GM19351 (cell line): ENCODE measurements around the gene ISLR2.
A peak's percentile ranks its signal among the peaks of the same experiment; 100 is the strongest.
"Not testable (repeated sequence)": the region's sequence is repeated elsewhere in the genome, so short reads cannot be mapped to it uniquely, and the experiment has no call there.

Experiments
- ATAC-seq: cut with Tn5 transposase; IDR thresholded peaks from one replicate; pipeline ENCODE4 v1.9.1; 2021; ENCODE audit warnings: mild to moderate bottlenecking, moderate library complexity; ENCODE audit not compliant: unreplicated experiment

Gene ISLR2, protein sequence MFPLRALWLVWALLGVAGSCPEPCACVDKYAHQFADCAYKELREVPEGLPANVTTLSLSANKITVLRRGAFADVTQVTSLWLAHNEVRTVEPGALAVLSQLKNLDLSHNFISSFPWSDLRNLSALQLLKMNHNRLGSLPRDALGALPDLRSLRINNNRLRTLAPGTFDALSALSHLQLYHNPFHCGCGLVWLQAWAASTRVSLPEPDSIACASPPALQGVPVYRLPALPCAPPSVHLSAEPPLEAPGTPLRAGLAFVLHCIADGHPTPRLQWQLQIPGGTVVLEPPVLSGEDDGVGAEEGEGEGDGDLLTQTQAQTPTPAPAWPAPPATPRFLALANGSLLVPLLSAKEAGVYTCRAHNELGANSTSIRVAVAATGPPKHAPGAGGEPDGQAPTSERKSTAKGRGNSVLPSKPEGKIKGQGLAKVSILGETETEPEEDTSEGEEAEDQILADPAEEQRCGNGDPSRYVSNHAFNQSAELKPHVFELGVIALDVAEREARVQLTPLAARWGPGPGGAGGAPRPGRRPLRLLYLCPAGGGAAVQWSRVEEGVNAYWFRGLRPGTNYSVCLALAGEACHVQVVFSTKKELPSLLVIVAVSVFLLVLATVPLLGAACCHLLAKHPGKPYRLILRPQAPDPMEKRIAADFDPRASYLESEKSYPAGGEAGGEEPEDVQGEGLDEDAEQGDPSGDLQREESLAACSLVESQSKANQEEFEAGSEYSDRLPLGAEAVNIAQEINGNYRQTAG

DNA sequence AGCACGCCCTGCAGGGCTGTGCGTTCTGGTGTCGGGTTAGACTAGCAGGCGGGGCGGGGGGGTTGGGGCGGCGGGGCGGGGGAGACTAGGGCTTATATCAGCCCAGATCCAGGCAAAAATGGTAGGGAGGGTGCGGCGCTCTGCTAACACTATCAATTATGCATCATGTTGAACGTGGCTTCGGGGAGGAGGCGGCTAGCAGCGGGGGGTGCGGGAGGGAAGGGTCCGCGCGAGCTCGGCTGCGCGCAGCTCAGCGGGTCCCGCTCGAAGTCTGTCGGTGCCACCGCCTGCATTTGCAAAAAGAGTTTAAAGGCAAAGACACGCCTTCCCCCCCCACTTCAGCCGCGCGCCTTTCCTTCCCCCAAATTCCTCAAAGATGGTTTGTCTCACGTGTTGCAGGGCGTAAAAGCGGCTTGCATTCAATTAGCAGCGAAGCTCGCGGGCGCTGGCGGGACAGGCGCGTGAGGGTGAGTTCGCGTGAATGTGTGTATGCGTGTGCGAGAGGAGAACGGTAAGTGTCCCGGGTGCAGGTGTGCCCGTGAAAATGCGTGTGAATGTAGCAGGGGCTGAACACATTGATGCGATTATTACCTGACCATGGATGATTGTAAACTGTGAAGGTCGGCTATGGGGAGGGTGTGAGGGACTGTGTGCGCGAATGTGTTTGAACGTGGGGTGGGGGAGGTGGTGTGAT lies at the start of gene ISLR2:
Gene ISLR2, plus strand, starts transcription at position 432 of the 694 bp plus-strand sequence. CDS start 2,169 bp downstream, outside the sequence.
- no peak for ATAC-seq

DNA sequence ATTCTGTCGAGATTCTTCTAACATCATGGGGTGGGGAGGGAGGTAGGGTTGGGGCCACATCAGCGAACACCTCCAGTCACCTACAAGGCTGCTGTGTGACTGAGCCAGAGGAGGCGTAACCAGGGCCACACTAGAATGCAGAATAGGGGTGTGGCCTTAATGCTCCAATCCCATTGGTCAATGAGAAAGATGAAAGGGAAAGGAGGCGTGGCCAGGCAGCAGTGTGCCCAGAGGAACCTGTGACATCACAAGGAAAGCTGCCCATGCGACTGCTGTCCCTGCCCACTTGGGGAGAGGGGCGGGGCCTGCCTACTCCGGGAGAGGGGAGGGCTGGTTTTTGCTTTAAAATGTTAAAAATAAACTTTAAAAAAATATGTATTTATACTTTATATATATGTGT lies 47.9 kb upstream of the ISLR2 start, which contains the start of gene GOLGA6A:
Gene GOLGA6A, minus strand, starts transcription at position 101 of the 400 bp plus-strand sequence. Its CDS starts 41 bp downstream, at position 60.
- not testable (repeated sequence) for ATAC-seq

DNA sequence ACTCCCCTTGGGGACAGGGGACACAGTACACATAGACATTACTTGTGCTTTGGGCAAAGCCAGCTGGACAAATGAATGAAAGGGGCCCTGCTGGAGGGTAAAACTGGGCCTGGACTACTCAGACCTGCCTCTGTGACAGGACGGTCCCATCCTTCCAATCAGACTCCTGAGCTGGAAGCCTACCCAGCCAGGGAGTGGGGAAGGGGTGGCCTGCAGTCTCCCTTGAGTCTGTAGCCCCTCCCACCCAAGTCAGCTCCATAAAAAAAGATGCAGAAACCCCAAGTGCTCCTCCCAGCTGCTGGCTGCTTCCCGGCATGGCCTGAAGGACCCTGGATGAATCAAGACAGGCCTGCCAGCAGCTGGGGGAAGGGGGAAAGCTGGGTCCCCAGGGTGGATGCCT lies 35.8 kb upstream of the ISLR2 start:
- not testable (repeated sequence) for ATAC-seq

DNA sequence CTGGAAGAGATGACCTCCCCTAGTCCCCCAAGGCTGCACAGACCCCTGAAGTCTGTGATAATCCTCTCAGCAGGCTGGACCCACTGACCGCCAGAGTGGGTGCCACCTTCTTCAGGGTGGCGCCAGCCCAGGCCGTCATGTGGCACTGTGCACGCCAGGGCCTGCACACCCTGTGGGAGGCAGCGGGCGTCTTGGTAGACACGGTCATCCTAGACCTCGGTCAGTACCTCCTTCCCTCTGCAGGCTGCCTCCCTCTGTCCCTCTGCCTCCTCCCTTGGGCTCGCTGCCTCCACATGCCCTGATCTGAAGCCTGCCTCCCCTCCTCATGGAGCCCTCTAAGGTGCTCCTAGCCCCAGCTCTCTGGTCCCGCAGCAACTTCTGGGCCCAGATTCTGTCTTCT lies 34.8 kb upstream of the ISLR2 start:
- not testable (repeated sequence) for ATAC-seq

DNA sequence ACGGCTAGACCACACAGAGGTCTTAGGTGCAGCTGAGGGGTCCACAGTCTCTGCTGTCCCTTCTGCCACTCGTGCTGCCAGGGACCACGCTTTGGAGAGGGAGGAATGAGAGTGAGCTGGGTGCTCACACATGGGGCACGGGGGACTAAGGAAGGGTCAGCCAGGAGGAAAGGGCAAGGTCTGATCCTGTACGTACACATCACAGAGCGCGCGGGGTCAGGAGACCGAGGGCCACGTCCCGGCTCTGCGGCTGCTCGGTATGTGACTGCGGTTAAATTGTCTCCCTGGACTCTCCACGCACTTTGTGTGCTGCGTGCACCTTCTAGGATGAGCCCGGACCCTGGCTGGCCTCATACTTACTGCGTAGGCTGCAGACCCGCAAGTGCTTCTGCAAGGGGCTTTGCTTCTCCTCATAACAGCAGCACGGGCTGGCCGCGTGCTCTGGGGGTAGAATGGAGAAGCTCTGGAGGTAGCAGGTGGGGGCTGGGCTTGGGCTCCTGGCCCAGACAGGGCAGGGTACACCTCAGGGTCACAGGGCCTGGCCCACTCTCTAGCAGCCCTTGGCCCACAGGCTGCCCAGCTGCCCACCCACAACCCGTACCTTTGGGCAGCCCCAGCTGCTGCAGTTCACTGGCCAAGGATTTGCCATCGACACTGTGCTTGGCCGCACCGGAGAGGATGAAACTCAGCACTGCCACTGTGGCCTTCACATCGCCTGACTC lies 33.5 kb upstream of the ISLR2 start:
- ATAC-seq: not testable (repeated sequence)

DNA sequence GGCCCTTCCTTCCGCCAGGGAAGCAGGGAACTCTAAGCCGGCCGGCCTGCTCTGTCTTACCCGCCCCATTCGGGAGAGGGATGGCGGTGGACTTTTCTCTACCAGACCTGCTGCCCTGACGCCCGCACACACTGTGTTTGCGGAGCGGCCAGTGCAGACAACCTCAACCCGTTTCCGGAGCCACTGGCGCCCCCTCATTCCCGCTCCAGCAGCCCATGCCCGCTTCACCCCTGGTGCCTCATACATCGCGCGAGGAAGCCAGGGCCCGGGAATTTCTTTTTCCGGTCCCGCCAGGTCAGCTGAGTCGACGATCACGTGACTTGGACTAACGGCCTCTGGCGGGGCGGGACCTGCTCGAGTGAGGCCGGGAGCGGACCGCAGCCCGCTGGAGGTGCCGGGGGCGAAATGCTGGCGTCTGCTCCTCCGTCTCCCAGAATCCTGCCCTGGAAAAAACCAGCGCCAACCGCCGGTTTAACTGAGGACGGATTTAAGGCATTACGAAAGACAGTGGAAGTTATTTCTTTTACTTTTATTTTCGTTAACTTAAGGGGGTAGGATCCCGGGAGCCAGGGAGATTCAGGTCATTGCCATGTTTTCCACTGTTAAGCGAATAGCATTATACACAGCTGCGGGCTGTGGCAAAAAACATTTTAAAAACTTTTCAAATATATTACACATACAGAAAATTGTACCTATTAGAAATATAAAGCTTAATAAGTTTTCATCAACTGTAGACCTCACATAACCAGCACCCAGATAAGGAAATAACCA lies 30.2 kb upstream of the ISLR2 start:
- ATAC-seq: peak; percentile 85

DNA sequence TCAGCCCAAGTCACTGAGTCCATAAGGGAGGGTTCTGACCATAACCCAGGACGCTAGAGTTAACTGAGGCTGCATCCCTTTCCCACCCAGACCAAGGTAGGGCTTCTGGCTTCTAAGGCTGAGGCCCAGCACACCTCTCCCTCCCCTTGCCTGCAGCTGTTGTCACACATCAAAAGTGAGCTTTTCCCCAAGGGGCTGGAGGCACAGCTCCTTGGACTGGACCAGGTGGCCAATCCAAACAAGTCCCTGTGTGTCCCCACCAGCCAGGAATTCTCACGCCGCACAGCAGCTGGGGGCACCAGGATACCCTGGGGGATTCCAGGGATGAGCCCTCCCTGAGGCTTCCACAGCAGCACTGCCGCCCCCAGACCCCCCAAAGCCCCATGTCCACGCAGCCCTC lies 22.3 kb upstream of the ISLR2 start:
- no peak for ATAC-seq

DNA sequence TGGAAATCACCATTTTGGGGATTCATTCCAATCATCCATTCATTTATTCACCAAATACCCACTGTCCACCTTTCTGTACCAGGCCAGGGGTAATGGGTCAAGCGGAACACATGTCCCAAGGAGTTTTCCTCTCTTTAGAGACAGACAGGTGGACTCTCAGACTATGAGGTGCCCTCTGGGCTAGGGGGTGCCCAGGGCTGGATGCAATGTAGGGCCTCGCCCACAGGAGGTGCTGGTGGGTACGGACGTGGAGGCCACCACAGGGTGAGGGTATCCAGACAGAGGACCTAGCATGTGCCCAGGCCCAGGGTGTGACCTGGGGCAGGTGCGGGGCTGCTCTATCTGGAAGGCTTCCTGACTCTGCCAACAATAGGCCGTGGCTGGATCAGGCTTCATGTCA lies 21.8 kb upstream of the ISLR2 start:
- not testable (repeated sequence) for ATAC-seq

DNA sequence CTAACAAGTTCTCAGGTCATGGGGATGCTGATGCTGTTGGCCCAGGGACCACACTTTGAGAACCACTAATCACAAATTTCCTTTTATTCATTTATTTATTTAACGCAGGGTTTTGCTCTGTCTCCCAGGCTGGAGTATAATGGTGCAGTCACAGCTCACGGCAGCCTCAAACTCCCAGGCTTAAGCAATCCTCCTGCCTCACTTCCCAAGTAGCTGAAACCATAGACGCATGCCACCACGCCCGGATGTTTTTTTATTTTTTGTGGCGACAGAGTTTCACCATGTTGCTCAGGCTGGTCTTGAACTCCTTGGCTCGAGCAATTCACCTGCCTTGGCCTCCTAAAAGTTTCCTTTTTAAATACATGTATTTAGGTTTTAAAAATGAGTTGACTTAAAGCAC lies 20.7 kb upstream of the ISLR2 start:
- ATAC-seq: no peak

DNA sequence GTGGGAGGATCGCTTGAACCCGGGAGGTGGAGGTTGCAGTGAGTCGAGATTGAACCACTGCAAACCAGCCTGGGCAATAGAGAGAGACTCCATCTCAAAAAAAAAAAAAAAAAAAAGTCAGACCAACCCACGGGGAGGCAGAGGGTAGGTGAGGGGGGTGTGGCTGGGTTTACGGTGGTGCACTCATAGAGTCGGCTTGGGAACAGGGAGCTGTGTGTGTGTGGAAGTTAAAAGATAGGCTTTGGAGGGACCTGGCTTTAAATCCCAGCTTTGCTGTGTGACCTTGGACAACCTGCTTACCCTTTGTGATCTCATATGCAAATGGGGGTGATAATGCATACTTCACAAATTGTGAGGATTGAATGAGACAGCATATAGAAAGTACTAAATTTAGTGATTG lies 10.0 kb upstream of the ISLR2 start:
- no peak for ATAC-seq

DNA sequence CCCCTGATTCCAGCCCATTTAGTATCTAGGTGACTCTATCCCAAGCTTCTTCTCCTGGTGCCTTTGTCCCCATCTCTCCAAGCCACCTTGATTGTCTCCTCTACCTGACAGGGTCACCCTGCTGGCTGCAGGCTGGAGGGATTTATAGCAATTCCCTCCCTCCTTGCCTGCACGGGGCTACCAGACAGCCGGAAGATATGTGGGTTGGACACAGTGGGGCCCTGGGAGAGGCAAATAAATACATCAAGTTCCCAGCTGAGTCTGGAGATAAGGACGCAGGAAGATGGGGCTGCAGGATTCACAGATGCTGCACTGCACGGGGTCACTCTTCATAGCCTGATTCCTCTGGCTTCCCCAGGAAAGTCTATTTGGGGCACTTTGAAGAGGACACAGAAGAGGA lies 9.3 kb upstream of the ISLR2 start:
- no peak for ATAC-seq

DNA sequence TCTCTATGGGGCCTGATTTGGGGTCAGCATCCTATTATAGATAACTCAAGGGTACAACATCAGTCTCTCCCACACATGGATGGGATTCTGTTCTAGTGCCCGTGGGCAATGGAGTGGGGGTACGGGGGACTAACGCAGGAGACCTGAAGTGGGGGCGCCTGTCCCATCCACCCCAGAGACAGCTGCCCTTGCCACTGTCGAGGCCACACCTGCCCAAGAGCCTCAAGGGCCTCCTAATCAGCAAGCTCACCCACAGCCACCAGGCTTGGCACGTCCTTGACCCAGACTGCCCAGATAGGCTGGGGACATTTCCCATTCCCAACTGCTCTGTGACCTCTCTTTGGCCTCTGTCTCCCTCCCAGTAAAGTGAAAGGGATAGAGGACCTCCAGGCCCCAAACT lies 8.5 kb upstream of the ISLR2 start:
- no peak for ATAC-seq

DNA sequence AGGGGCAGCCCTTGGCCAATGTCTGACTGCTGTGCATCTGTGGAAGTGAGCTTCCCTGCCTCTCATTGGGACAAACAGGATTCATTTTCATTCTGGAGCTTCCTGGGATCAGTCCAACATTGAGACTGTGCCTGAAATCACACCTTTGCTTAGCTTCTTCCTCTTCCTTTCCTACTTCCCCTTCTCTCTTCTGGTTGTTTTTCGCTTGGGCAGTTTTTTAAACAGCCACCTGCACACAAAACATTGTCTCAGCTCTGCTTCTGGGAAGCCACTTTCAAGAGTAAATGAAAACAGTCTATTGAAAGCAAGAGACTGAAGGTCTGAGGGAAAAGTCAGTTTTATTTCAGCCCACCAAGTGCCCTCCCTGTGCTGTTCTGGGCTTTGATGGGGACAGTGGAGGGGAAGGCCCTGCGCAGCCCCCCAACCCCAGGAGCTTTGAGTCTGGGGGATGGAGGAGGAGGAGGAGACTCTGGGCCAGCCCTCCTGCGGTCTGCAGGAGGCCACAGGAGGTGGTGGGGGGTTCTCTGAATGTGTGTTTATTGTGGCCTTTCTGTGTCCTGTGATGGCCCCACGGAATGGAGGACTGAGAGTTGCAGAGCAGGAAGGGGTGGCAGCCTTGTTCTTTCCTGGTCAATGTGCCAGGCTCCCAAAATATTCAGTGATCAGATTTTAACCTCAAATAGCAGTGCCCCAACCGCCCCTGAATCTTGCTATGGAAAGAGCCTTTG lies 7.8 kb upstream of the ISLR2 start:
- no peak for ATAC-seq

DNA sequence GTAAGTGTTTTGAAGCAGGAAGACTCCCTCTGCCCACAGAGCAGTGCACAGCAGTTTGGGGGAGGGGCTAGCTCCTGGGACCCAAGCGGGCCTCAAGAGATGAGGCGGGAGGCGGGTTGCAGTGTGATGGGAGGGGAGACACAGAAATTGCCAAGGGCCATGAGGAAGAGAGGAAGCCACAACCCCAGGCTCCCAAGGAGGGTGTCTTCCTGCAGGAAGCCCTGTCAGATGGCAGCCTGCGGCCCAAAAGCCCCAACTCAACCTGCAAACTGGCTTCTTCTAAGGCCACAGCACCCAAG lies 7.3 kb upstream of the ISLR2 start:
- ATAC-seq: no peak

DNA sequence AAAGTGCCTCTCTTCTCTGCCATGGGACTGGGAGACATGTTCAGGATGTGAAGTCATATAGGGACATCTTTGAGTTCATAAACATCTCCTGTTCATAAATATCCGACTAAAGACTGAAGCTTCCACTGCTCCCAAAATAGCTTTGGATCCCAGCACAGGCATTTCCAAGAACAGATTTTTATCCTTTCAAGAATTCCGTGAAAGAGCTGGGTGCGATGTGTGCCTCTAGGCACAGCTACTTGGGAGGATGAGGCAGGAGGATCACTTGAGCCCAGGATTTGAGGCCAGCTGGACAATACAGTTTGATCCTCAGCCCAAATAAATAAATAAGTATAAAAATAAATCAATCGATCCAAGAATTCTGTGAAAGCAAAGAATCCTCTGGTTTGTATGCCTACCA lies 6.7 kb upstream of the ISLR2 start:
- no peak for ATAC-seq

DNA sequence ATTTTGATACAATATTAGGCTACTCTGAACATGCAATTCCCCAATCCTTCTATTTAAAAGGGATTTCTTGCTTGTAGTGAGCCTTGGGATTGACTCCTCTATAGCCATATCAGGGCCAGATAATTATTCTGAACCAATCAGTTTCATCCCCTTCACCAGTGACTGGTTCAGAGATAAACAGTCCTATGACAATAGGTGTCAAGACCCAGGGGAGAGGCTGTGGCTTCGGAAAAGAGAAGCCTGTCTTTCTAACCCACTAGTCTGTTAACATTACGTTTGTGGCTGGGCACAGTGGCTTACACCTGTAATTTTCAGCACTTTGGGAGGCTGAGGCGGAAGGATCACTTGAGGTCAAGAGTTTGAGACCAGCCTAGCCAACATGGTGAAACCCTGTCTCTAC lies 6.2 kb upstream of the ISLR2 start:
- ATAC-seq: no peak

DNA sequence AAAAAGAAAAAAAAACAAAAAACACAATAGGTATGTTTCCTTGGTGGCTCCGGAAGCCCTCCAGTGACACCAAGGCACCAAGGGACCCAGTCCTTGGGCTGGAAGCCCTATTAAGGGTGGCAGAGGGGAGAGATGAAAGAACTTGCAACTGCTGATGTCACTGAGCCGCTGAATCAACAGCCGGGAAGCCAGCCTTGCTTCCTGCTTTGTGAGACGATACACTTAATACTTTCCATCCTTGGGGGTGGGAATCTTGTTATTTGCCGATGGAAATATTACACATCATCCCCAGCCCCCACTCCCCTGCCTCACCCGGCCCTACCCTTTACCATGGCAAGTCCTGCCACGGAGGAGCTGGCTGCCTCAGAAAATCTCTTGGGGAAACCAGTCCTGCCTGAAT lies 5.6 kb upstream of the ISLR2 start:
- ATAC-seq: no peak

DNA sequence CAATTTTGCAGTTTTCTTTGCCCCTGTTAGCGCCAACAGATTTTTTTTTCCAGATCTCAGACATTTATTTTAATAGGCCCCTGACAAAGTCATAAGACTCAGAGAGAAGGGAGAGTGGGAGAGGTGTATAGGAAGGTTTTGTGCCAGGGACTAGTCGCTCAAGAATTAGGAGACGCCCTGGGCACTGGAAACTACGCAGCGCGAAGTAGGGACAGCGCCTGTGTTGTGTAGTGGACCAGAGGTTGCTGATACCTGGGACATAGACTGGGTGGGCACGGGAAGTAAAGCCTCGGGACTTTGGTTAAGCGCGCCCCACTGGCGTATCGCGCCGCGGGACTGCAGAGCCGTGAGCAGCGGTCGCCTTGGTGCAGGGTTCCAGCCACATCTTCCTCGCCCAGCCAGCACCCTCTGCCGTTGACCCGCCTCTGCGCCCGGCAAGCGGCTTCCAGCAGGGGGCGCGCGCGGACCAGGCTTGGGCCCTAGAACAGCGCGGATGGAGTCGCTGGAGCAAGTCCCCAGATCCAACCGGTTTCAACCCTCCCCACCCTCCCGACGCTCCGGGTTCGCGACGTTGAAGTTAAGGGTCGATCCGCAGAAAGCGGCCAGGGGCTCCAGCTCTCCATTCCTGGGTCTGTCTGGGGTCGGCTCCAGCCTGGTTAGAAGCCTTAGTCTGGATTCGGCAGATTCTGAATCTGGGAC lies 3.0 kb upstream of the ISLR2 start:
- ATAC-seq: peak; percentile 51
